ENCODE data around the gene RBM43.

DNA sequence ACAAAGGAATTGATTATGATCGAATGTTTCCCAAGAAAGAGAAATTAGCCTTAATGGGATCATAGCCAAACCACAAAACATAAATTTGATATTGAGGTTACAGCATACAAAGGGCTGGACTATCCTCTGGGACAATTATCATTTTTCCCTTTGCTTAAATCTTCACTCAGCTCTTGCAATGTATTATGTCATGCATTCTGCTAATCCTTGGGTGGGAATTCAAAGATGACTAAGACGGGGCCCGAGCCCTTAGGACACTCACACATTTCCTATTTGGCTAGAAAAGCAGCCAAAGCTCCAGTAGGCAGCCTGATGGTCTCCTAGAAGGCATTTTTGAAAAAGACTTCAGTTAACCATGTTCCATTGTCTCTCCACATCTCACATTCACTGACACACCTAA lies 45.0 kb upstream of the RBM43 start:
- TF ChIP-seq, protein P1, sequence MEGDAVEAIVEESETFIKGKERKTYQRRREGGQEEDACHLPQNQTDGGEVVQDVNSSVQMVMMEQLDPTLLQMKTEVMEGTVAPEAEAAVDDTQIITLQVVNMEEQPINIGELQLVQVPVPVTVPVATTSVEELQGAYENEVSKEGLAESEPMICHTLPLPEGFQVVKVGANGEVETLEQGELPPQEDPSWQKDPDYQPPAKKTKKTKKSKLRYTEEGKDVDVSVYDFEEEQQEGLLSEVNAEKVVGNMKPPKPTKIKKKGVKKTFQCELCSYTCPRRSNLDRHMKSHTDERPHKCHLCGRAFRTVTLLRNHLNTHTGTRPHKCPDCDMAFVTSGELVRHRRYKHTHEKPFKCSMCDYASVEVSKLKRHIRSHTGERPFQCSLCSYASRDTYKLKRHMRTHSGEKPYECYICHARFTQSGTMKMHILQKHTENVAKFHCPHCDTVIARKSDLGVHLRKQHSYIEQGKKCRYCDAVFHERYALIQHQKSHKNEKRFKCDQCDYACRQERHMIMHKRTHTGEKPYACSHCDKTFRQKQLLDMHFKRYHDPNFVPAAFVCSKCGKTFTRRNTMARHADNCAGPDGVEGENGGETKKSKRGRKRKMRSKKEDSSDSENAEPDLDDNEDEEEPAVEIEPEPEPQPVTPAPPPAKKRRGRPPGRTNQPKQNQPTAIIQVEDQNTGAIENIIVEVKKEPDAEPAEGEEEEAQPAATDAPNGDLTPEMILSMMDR (IDR thresholded peaks at IDR 0.05) = no peak
- TF ChIP-seq EP300 (IDR thresholded peaks at IDR 0.05; ENCODE audit: low read depth) = no peak
- TF ChIP-seq POLR2AphosphoS5 (IDR thresholded peaks at IDR 0.05) = no peak

Data from transverse colon (tissue), 4 donors.